GM18526 (cell line): ENCODE data around the gene SLC26A2.

ENCODE experiments used
- POLR2A ChIP-seq: IDR thresholded peaks from 3 replicates; pipeline ENCODE4 v1.6.1; 2011; ENCODE audit not compliant: insufficient read length; ENCODE audit errors: extremely low read depth

The SLC26A2 gene

DNA sequence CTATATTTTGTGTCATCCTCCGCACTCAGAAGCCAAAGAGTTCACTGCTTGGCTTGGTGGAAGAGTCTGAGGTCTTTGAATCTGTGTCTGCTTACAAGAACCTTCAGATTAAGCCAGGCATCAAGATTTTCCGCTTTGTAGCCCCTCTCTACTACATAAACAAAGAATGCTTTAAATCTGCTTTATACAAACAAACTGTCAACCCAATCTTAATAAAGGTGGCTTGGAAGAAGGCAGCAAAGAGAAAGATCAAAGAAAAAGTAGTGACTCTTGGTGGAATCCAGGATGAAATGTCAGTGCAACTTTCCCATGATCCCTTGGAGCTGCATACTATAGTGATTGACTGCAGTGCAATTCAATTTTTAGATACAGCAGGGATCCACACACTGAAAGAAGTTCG, 20.6 kb downstream of the SLC26A2 start:
- TF ChIP-seq POLR2A, result no peak

DNA sequence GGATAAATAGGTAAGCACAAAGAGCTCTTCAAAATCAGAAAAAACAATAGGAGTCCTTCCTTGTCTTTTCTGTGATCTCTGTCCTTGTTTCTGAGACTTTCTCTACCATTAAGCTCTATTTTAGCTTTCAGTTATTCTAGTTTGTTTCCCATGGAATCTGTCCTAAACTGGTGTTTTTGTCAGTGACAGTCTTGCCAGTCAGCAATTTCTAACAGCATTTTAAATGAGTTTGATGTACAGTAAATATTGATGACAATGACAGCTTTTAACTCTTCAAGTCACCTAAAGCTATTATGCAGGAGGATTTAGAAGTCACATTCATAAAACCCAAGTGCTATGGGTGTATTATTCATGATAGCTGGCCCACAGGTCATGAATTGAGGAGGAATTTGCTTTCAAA, 21.9 kb downstream of the SLC26A2 start:
- TF ChIP-seq POLR2A, result no peak

DNA sequence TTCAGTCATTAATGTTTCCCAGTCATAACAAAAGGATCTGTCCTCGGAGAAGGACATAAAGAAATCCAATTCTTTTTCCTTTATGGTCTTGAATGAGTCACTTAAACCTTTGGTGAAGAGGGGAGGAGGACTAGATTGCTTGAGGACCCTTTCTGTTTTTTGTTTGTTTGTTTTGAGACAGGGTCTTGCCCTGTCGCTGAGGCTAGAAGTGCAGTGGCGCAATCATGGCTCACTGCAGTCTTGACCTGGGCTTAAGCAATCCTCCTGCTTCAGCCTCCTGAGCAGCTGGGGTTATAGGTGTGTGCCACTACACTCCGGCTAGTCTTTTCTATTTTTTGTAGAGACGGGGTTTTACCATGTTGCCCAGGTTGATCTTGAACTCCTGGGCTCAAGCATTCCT, 27.6 kb downstream of the SLC26A2 start:
- no peak for TF ChIP-seq POLR2A

DNA sequence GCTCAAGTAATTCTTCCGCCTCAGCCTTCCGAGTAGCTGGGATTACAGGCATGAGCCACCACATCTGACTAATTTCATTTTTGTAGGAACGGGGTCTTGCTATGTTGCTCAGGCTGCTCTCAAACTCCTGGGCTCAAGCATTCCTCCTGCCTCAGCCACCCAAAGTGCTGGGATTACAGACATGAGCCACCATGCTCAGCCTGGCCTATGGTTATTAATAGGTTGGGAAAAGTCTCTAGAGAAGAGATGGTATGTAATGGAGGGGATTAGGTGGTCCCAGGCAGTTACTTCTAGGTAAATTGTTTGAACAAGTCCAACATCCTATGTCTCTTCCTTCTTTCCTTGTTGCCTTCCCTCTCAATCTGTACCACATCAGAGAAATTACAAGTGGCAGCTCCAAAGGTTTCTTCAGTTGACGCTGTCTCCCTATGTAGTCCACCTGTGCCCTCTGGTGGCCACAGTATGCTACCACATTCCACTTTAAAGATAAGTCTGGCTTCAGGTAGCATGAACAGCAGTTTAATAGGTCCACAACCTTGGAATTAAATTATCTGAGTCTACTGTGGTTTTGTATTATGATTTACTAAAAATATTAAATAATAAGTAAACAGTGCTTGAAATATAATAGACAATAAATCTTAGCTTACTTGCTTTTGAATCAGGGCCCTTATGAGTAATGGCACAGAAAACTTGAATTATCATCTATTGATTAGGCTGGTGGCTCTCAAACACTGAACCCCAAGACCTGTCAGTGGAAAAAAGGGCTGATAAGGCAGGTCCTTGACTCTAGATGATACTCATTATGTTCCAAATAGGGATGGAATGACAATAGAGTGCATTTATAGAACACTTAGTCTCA, 30.2 kb downstream of the SLC26A2 start:
- TF ChIP-seq POLR2A, result no peak

DNA sequence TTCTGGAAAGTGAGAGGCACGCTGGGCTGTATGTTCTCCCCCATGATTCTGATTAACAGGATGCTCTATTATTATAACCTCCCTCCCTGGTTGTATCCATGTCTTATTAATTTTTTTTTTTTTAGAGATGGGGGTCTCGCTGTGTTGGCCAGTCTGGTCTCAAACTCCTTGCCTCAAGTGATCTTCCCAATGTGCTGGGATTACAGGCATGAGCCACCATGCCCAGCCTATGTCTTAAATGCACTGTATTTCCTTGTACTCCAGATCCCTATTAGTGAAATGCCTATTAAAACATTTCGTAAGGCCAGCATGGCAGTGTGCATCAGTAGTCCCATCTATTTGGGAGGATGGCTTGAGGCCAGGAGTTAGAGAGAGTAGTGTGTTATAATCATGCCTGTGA, 32.9 kb downstream of the SLC26A2 start:
- no peak for TF ChIP-seq POLR2A

DNA sequence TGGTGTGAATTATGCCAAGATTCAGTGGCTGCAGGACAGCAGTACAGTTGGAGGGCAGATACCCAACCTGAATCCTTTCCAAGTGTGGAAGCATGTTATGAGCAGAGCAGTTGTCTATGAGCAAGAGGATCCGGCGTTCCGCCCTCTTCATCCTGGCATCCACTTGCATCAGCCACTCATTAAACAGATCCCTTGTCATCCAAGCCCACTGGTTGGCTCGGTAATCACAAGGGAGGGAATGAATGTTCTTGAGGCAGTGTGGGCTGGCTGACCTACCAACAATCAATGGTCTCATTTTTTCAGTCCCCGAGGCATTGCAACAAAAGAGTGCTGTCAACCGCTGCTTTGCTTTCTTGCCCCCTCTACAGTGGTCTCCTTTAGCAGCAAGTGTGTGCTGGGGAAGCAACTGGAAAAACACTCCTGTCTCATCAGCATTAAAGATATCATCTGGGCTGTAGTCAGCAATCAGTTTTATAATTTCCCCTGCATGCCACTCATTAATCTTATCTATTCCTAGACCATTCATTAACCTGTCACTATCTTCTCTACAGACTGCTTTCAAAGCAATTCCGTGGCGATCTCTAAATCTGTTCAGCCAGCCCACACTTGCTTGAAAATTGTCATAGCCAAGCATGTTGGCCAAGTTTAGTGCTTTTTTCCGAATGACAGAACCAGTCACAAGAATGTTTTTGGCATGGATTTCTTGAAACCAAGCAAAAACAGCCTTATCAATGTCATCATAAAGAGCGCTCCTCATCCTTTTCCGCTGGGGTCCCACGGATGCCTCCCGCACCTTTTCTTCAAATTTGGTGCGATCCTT, 35.0 kb downstream of the SLC26A2 start:
- TF ChIP-seq POLR2A, result no peak

DNA sequence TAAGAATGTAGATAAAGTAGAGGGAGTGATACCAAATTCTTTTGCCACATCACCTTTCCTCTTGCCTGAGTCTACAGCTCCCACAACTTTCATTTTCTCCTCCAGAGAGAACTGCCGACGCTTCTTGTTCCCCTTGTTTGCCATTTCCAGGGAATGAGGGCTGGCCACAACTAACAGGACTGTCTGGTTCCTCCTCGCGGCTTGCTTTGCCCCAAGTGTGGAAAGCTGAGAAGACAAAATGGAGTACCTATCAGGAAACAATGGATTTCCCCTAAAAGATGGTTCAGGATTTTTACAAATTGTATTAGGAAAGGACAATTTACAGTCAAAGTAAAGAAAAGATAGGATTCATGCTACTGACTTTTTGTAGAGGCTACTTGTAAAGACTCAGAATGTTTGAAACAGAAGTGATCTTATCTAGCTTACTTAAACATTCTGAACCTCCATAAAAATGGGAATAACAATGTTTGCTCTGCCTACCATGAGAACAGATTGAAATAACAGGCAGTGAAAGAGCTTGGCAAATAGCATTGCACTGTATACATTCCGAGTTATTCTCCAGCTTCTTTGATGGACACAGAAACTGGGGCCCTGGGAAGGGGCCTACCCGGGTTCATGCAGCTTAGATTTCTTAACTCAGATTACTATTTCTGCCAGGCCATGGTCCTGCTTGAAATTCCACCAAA, 35.8 kb downstream of the SLC26A2 start:
- TF ChIP-seq POLR2A, result no peak

DNA sequence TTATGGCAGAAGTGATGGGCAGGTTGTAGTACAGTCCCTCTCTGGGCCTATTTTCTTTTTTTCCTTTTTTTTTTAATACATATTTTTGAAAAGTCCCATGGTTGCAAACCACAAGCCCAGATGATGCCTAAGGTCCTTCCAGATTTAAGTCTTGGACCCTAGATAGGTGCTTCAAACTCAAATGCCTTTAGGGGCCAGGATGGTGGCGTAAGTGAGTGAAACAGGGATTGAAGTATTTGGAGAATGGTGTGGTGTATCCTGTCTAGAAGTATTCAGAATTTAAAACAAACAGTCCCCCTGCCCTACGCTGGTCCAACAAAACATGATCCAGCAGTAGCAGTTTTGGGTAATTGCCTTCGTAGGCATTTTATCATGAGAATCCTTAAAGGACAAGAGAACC, 37.7 kb downstream of the SLC26A2 start:
- no peak for TF ChIP-seq POLR2A

DNA sequence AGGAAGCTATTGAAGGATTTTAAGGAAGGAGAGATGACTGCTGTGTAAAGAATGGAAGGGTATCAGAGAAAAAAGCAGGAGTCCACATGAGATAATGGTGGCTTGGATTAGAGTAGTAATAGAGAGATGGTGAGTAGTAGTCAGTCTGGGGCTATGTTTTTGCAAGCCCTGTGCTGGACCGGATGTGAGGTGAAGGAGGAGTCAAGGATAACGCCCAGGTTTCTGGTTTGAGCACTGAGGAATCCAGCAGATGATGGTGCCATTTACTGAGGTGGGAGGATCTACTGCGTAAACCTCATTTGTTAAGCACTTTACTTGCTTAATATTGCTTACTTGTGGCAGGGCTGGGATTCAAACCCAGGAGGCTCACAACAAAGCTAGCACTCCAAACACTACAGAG, 38.8 kb downstream of the SLC26A2 start:
- TF ChIP-seq POLR2A, result no peak

DNA sequence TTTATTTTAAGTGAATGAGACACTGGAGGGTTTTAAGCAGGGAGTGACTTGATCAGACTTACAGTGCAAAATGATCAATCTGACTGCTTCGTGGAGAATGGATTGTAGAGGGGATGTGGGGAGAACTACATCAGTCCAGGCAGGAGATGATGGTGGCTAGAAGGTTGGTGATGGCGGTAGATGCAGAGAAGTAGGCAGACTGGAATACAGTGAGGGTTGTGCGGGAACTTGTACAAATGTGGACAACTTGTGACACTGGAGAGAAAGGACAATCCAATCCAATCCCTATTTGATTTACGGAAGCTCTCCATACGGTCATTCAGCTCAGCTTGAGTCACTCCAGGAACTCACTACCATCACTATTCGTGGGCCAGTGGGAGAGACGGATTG, 39.3 kb downstream of the SLC26A2 start:
- TF ChIP-seq POLR2A, result no peak

DNA sequence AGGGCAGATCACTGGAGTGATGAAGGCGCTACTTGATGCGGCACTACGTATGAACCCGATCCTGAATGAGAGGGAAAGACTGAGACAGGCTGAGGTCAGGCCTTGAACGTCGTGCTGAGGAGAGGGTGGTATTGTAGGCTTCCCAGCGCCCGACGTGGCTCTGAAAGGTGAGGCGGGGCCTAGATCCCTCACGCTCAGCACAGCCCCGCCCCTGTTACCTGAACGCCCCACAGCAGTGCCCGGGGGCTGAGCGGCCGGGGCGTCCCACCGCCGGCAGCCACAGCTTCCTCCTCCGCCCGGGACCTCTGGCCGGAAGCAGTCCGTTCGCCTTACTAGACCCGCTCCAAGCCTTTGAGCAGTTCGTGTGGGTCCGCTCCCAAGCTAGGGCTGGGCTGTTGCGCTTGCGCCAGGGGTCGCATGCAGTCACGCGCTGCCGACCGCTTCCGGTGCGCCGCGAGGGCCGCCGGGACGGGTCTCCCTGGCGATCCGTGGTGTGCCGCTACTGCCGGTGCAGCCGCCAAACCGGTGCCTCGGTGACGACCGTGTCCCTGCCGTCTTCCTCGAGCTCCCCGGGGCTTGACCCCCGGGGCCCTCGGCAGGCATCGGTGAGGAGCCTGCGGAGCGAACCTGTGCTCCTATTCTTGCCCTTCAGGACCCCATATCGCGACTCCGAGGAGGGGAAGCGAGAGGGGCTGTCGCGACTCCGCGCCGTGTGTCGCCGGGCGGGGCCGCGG, 39.9 kb downstream of the SLC26A2 start, which contains the start of the genes HMGXB3 and TIGD6:
Gene HMGXB3, plus strand, starts transcription at position 484 of the 734 bp plus-strand sequence. CDS start 4,114 bp downstream, outside the sequence.
Gene TIGD6, minus strand, starts transcription at position 399 of the 734 bp plus-strand sequence. CDS start 4,306 bp downstream, outside the sequence.
- TF ChIP-seq POLR2A, result peak; percentile 96

DNA sequence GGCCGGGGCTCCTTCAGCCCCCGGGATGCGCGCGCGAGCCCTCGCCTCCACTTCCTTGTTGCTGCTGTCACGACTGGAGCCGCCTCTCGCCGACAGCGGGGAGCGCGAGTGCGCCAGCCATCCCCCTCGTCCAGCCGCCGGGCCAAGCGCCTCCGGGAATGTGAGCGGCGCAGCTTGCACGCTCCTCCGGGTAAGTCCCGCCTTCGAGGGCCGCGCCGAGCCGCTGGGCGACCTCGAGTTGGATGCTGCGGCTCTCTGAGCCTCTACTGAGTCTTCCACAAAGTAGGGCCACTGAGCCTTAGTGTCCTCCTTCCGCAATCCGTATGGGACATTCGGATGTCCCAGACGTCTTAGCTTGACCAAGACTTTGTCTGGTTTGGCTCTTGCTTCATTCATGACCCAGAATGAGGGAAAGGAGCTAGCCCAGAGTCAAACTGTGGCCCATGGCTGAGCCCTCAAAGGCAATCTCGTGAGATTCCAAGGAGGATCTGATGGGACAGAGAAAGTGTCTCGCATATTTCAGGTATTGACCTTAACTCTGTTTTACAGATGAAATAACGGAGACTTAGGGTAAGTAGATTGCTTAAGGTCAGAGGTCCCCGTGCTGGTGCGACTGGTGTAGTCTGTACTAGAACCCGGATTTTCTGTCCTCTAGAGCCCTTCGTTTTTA, 40.6 kb downstream of the SLC26A2 start:
- TF ChIP-seq POLR2A, result no peak

DNA sequence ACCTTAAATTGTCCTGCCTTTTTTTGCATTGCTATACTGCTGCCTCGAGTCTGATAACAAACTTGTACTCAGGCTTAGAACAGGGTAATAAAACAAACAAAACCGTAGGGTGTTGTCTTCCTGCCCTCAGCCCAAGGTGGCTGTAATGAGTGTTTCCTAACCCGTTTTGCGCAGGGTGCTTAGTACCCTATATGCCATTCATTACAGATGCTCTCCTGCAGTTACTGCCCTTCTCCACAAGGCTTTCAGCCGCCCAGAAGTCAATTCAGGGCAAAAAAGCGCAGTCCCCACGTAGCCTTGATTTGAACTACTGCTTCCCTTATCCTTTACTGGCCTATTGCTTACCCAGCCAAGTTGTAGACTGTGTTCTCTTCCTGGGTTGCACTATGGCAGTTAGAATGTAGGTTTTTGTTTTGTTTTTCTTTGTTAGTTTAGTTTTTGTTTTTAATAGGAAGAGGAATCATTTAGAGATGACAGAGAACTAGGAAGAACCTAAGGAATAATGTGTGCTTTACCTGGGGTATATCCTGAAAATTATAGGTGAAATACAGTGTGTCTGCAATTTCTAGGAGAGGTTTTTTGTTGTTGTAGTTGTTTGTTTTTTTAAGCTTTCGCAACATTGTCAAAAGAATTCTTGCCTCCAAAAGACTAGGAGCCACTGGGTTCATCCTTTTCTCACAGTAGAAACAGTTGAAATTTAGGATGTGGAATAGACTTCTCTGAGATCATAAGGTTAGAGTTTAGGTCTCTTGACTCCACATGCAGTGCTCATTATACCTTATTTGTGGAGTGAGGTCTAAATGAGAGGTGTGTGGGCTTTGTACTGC, 41.3 kb downstream of the SLC26A2 start:
- TF ChIP-seq POLR2A, result no peak

DNA sequence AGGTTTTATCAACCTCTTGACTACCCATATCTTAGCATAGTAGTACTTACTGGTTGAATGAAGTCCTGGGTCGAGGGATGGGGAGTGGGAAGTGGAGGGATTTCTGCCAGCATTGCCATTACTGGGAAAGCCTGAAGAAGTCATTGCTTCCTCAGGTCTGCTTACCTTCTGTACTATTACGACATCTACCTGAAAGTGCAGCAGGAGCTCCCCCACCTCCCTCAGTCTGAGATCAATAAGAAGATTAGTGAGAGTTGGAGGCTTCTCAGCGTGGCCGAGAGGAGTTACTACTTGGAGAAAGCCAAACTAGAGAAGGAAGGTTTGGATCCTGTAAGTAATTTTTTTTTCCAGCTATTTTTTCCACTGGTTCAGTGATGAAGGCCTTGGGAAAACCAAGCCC, 45.8 kb downstream of the SLC26A2 start:
- TF ChIP-seq POLR2A, result no peak

DNA sequence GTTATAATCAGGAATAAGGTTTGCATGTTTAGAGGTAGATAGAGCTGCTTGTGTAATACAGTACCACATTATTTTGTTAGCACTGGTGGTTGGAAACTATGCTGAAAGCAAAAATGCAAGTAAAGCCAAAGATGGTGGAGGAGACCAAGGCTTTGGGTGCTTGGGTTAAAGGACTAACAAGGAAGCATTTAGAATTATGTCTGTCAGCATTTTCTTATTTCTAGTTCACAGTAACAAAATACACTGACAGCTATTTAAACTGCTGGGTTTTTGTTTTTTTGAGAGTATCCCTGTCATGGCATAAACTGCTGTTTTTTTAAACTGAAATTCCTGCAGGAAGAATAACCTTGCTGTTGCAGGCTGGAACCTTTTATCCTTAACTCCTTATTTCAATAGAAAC, 46.5 kb downstream of the SLC26A2 start:
- no peak for TF ChIP-seq POLR2A
